ENCODE data around the gene FOCAD.

FOCAD gene

GRCh38 chr9:20925256-20926045 lies 241.4 kb downstream of the FOCAD start:
- in situ Hi-C loops (cut with HindIII; ENCODE audit: low sequenced_read_pairs) = no loop called here
- TF ChIP-seq CTCF (IDR thresholded peaks at IDR 0.05; ENCODE audit: low read depth, low read length, missing control alignments) = no peak
- no peak overlapping the region for H3K4me3 ChIP-seq (ENCODE audit: low read depth, low read length)
- no peak for DNase-seq (ENCODE audit: low read depth)

- DNase-seq (ENCODE audit: low read depth) = no peak
- no peak for TF ChIP-seq CTCF (IDR thresholded peaks at IDR 0.05; ENCODE audit: low read depth, low read length, missing control alignments)
- in situ Hi-C loops (cut with HindIII; ENCODE audit: low sequenced_read_pairs) = no loop called here
- no peak overlapping the region for H3K4me3 ChIP-seq (ENCODE audit: low read depth, low read length)
Measured at GRCh38 chr9:20929276-20929675, 245.2 kb downstream of the FOCAD start.

GRCh38 chr9:20930836-20931235 lies 246.8 kb downstream of the FOCAD start:
- no peak for DNase-seq (ENCODE audit: low read depth)
- in situ Hi-C loops (cut with HindIII; ENCODE audit: low sequenced_read_pairs) = no loop called here
- no peak overlapping the region for H3K4me3 ChIP-seq (ENCODE audit: low read depth, low read length)
- no peak for TF ChIP-seq CTCF (IDR thresholded peaks at IDR 0.05; ENCODE audit: low read depth, low read length, missing control alignments)

- no peak for TF ChIP-seq CTCF (IDR thresholded peaks at IDR 0.05; ENCODE audit: low read depth, low read length, missing control alignments)
- no peak for DNase-seq (ENCODE audit: low read depth)
- in situ Hi-C loops (cut with HindIII; ENCODE audit: low sequenced_read_pairs) = loop anchor here (5.0 kb wide), 1 partner anchor 318 kb away; the partner anchor contains the start of gene MLLT3
- H3K4me3 ChIP-seq (ENCODE audit: low read depth, low read length) = no peak overlapping the region
Measured at GRCh38 chr9:20940447-20941173, 256.6 kb downstream of the FOCAD start.

GRCh38 chr9:20941174-20941690 lies 257.2 kb downstream of the FOCAD start:
- peak; percentile 81 for TF ChIP-seq CTCF (IDR thresholded peaks at IDR 0.05; ENCODE audit: low read depth, low read length, missing control alignments)
- DNase-seq (ENCODE audit: low read depth) = peak; percentile 63
- in situ Hi-C loops (cut with HindIII; ENCODE audit: low sequenced_read_pairs) = loop anchor here (5.0 kb wide), 1 partner anchor 319 kb away; the partner anchor contains the start of gene MLLT3
- no peak overlapping the region for H3K4me3 ChIP-seq (ENCODE audit: low read depth, low read length)

- no peak for TF ChIP-seq CTCF (IDR thresholded peaks at IDR 0.05; ENCODE audit: low read depth, low read length, missing control alignments)
- in situ Hi-C loops (cut with HindIII; ENCODE audit: low sequenced_read_pairs) = loop anchor here (5.0 kb wide), 1 partner anchor 322 kb away; the partner anchor contains the start of gene MLLT3
- no peak for DNase-seq (ENCODE audit: low read depth)
- H3K4me3 ChIP-seq (ENCODE audit: low read depth, low read length) = no peak overlapping the region
Measured at GRCh38 chr9:20944507-20944906, 260.4 kb downstream of the FOCAD start.
